Naive thymus-derived CD4-positive, alpha-beta T cell (primary cell): ENCODE measurements around the gene ACTL10. TPM values are rescaled to one million over a fixed set of nuclear protein-coding genes. Genes with fewer than 3 reads are reported as not detected.

Experiments used
- ATAC-seq: fragments of 150-1000 bp; cut with Tn5 transposase; 2 replicates; pipeline ENCODE4 v1.10.0; 2021; ENCODE audit warnings: mild to moderate bottlenecking, moderate library complexity
- CTCF ChIA-PET: fragments of 350-600 bp; sonication (Branson Sonifier 250); formaldehyde crosslinking; loops from one replicate; lab custom pipeline; 2021; ENCODE audit warnings: antibody characterized with exemption; lab: Charles Lee
- POLR2A ChIA-PET: fragments of 350-600 bp; sonication (Branson Sonifier 250); formaldehyde crosslinking; loops from one replicate; lab custom pipeline; 2021; ENCODE audit warnings: antibody characterized with exemption, inconsistent platforms; lab: Charles Lee
- DNase-seq, 9 donors: peaks; one replicate each; pipeline versions ENCODE4 v3.0.0 to v3.0.0-alpha.2; 2020 to 2022; ENCODE audit warnings: mixed read lengths in 1 of 9
- H3K27ac ChIP-seq: one replicate; pipeline ENCODE4 v1.7.0; 2013; ENCODE audit warnings: mild to moderate bottlenecking, low read depth, low read length, moderate library complexity
- H3K27me3 ChIP-seq, 2 donors: one replicate each; pipeline ENCODE4 v1.7.0; 2013; ENCODE audit warnings: low read length in 2 of 2, mild to moderate bottlenecking in 2 of 2, moderate library complexity in 2 of 2; ENCODE audit not compliant: control insufficient read depth in 2 of 2, insufficient read depth in 2 of 2
- H3K36me3 ChIP-seq, 3 experiments: 1 replicate in 2 of 3; 2 replicates in 1 of 3; pipeline ENCODE4 v1.7.0; 2013; ENCODE audit warnings: low read length in 3 of 3, mild to moderate bottlenecking in 3 of 3, moderate library complexity in 1 of 3; ENCODE audit not compliant: insufficient read depth in 3 of 3, control insufficient read depth in 2 of 3
- H3K4me1 ChIP-seq, 2 donors: one replicate each; pipeline ENCODE4 v1.7.0; 2013; ENCODE audit warnings: low read length in 2 of 2, mild to moderate bottlenecking in 2 of 2, moderate library complexity in 1 of 2; ENCODE audit not compliant: control insufficient read depth in 2 of 2, insufficient read depth in 2 of 2
- H3K4me3 ChIP-seq: 2 replicates; pipeline ENCODE4 v1.7.0; 2013; ENCODE audit warnings: mild to moderate bottlenecking, low read length
- H3K9me3 ChIP-seq, 3 experiments: 1 replicate in 2 of 3; 2 replicates in 1 of 3; pipeline ENCODE4 v1.7.0; 2013; ENCODE audit warnings: low read length in 3 of 3; ENCODE audit not compliant: control insufficient read depth in 2 of 3
- H3K27ac Mint-ChIP-seq, 9 donors: one replicate each; pipeline ENCODE4 v1.8.0; 2020 to 2022; ENCODE audit warnings: mixed read lengths in 9 of 9, mild to moderate bottlenecking in 8 of 9, moderate library complexity in 5 of 9, inconsistent platforms in 2 of 9
- H3K27me3 Mint-ChIP-seq, 5 donors: one replicate each; pipeline ENCODE4 v1.8.0; 2021 to 2022; ENCODE audit warnings: mixed read lengths in 5 of 5, mild to moderate bottlenecking in 1 of 5
- H3K36me3 Mint-ChIP-seq, 5 donors: one replicate each; pipeline ENCODE4 v1.8.0; 2020 to 2022; ENCODE audit warnings: mixed read lengths in 5 of 5, mild to moderate bottlenecking in 3 of 5, inconsistent platforms in 1 of 5
- H3K4me1 Mint-ChIP-seq, 7 donors: one replicate each; pipeline ENCODE4 v1.8.0; 2020 to 2022; ENCODE audit warnings: mixed read lengths in 7 of 7, mild to moderate bottlenecking in 3 of 7, inconsistent platforms in 1 of 7
- H3K4me3 Mint-ChIP-seq, 10 donors: one replicate each; pipeline ENCODE4 v1.8.0; 2020 to 2022; ENCODE audit warnings: mild to moderate bottlenecking in 10 of 10, mixed read lengths in 10 of 10, moderate library complexity in 6 of 10, inconsistent platforms in 2 of 10
- H3K9me3 Mint-ChIP-seq, 11 donors: one replicate each; pipeline ENCODE4 v1.8.0; 2020 to 2022; ENCODE audit warnings: mixed read lengths in 11 of 11, mild to moderate bottlenecking in 4 of 11, inconsistent platforms in 1 of 11, moderate library complexity in 1 of 11
- intact Hi-C, 2 donors: fragments of 100-400 bp; cut with micrococcal nuclease; formaldehyde crosslinking; loops; one replicate each; pipeline ENCODE4 v1.15.1; 2023
- polyA plus RNA-seq, 2 donors: library from polyadenylated mRNA; unstranded; fragments of 300-500 nt; fragmentation: Illumina TruSeq; gene quantifications; one replicate each; pipeline ENCODE4 v1.2.3, GENCODE V29; 2021
- total RNA-seq, 6 experiments: library from RNA in 5 of 6; stranded (reverse) in 5 of 6; gene quantifications; 1 replicate in 5 of 6; 2 replicates in 1 of 6; pipeline ENCODE4 v1.2.3 and lab custom pipeline; 2021 to 2026

ACTL10 gene
- total and polyA plus RNA-seq, 7 experiments from 2014 or later, result 0.66 to 4.9 (median 3.2) TPM

- H3K36me3 ChIP-seq, result no peaks in the 10 kb centered on the region
- peak overlapping the region; percentile 80 to 100 (median 86) for H3K4me3 Mint-ChIP-seq
- no peaks in the 10 kb centered on the region for H3K27me3 ChIP-seq
- H3K4me1 ChIP-seq, result peaks cover 19 to 21% of the 10 kb centered on the region in 2 donors
- H3K27ac ChIP-seq, result peak overlapping the region; percentile 80
- ATAC-seq (no peak), DNase-seq (peak in 1 of 9 donors; percentile 8)
- peak overlapping the region; percentile 78 to 97 (median 92) for H3K27ac Mint-ChIP-seq
- ChIA-PET CTCF (interaction anchor here (0.7 to 2.8 kb wide), 5 partner anchors 11 to 71 kb away, joined by 3 to 8 read pairs (median 3); partner anchors contain the start of gene PXMP4), POLR2A (interaction anchor here (0.5 to 7.6 kb wide), 20 partner anchors 8 to 448 kb away, joined by 3 to 75 read pairs (median 4); partner anchors contain the start of genes CBFA2T2, CDK5RAP1, CHMP4B and EIF2S2)
- no peaks in the 10 kb centered on the region for H3K27me3 Mint-ChIP-seq
- H3K9me3 ChIP-seq, result no peaks in the 10 kb centered on the region
- intact Hi-C loops, result loop anchor here (5.0 to 10.0 kb wide), 3 partner anchors 68 to 253 kb away; partner anchors contain the start of genes CHMP4B (in 1 of the 2) and ZNF341 (in 1 of the 2)
- peak overlapping the region; percentile 58 for H3K4me3 ChIP-seq
- H3K4me1 Mint-ChIP-seq, result peaks cover 20 to 46% (median 35%) of the 10 kb centered on the region in 7 donors
- peaks cover 0 to 7% (median 0%) of the 10 kb centered on the region in 5 donors for H3K36me3 Mint-ChIP-seq
- no peaks in the 10 kb centered on the region for H3K9me3 Mint-ChIP-seq
These were observed 2.5 kb upstream of the ACTL10 start for GRCh38 chr20:33664085-33664761.

DNA sequence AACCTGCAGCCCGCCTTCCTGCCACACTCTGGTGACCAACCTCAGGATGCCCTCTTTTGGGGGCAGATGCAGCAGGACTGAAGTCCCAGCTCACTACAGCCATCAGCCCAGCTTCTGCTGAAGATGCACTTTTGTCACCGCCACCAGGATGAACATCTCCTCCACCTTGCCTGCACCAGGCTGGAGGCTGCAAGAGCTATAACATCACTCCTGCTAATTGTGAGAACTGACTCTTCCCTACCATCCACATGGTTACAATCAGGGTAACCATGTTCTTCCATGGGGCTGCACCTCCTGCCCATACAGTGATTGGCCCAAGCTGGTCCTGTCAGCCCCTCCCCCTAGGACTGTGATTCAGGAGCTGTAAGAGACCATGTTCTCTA lies 2.0 kb upstream of the ACTL10 start:
- intact Hi-C loops, result loop anchor here (5.0 to 10.0 kb wide), 6 partner anchors 68 to 448 kb away; partner anchors contain the start of genes CHMP4B (in 1 of the 2), EIF2S2 (in 1 of the 2), RALY (in 1 of the 2) and ZNF341 (in 1 of the 2)
- ChIA-PET CTCF (interaction anchor here (0.7 to 2.8 kb wide), 4 partner anchors 11 to 70 kb away, joined by 3 to 8 read pairs (median 4); partner anchors contain the start of gene PXMP4), POLR2A (interaction anchor here (0.7 to 7.6 kb wide), 14 partner anchors 8 to 447 kb away, joined by 3 to 75 read pairs (median 9); partner anchors contain the start of genes CBFA2T2, CDK5RAP1, EIF2S2 and NECAB3)
- ATAC-seq (no peak), DNase-seq (peak in 1 of 9 donors; percentile 9)
- no peaks in the 10 kb centered on the region for H3K27me3 ChIP-seq
- no peaks in the 10 kb centered on the region for H3K36me3 ChIP-seq
- Mint-ChIP-seq H3K36me3 (peaks cover 0 to 7% (median 0%) of the 10 kb centered on the region in 5 donors), H3K4me1 (peaks cover 20 to 48% (median 35%) of the 10 kb centered on the region in 7 donors), H3K4me3 (peak overlapping the region; percentile 68 to 100 (median 86)), H3K27me3 (no peaks in the 10 kb centered on the region), H3K27ac (peak overlapping the region; percentile 78 to 97 (median 92)), H3K9me3 (no peaks in the 10 kb centered on the region)
- no peaks in the 10 kb centered on the region for H3K9me3 ChIP-seq
- no peak overlapping the region for H3K4me3 ChIP-seq
- peaks cover 19 to 21% of the 10 kb centered on the region in 2 donors for H3K4me1 ChIP-seq
- H3K27ac ChIP-seq, result peak overlapping the region; percentile 80

GRCh38 chr20:33667245-33667675 lies 517 bp downstream of the ACTL10 start:
- intact Hi-C loops, result loop anchor here (1.0 to 10.0 kb wide), 6 partner anchors 148 to 445 kb away; partner anchors contain the start of genes CHMP4B (in 1 of the 2), EIF2S2 (in 1 of the 2) and RALY (in 1 of the 2)
- Mint-ChIP-seq H3K9me3 (no peaks in the 10 kb centered on the region), H3K27me3 (no peaks in the 10 kb centered on the region), H3K27ac (peak overlapping the region in 5 of 9 donors; percentile 19 to 78 (median 28)), H3K36me3 (peaks cover 0 to 15% (median 0%) of the 10 kb centered on the region in 5 donors), H3K4me1 (peaks cover 20 to 54% (median 39%) of the 10 kb centered on the region in 7 donors), H3K4me3 (peak overlapping the region; percentile 65 to 99 (median 82))
- Histone ChIP-seq H3K4me3 (peak overlapping the region; percentile 79), H3K4me1 (peaks cover 18 to 21% of the 10 kb centered on the region in 2 donors), H3K9me3 (no peaks in the 10 kb centered on the region), H3K27me3 (no peaks in the 10 kb centered on the region), H3K27ac (peak overlapping the region; percentile 60), H3K36me3 (no peaks in the 10 kb centered on the region)
- ATAC-seq, result peak; percentile 24
- ChIA-PET POLR2A (interaction anchor here (0.6 to 7.6 kb wide), 14 partner anchors 13 to 266 kb away, joined by 3 to 75 read pairs (median 7); partner anchors contain the start of genes CBFA2T2, CDK5RAP1, E2F1 and PXMP4), CTCF (interaction anchor here (0.6 to 4.4 kb wide), 9 partner anchors 9 to 395 kb away, joined by 3 to 33 read pairs (median 7); no protein-coding TSS in a partner anchor)
- peak in 3 of 9 donors; percentile 31 to 61 (median 36) for DNase-seq

DNA sequence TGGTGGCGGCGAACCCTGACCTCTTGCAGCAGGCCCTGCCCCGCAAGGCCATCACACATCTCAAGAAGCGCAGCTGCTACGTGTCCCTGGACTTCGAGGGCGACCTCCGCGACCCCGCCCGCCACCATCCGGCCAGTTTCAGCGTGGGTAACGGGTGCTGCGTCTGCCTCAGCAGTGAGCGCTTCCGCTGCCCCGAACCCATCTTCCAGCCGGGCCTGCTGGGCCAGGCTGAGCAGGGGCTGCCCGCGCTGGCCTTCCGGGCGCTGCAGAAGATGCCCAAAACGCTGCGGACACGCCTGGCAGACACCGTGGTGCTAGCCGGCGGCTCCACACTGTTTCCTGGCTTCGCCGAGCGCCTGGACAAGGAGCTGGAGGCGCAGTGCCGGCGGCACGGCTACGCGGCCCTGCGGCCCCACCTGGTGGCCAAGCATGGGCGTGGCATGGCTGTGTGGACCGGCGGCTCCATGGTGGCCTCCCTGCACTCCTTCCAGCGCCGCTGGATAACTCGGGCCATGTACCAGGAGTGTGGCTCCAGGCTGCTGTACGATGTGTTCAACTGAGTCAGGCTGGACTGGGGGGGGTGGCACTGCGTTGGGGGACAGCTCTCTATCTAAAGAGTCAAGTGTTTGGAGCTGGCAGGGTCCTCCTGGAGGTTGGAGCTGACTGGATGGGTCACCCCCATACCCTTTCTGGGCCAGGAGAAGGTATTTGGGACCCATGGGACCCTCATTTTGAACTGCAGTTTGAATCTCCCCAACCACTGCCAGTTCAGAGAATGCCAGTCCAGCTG lies 1.1 kb downstream of the ACTL10 start:
- peak; percentile 54 to 84 (median 76) for DNase-seq
- intact Hi-C loops, result loop anchor here (1.0 to 10.0 kb wide), 7 partner anchors 15 to 444 kb away; partner anchors contain the start of genes CHMP4B (in 1 of the 2), EIF2S2 (in 1 of the 2) and RALY (in 1 of the 2)
- Histone ChIP-seq H3K9me3 (no peaks in the 10 kb centered on the region), H3K27ac (peak overlapping the region; percentile 60), H3K27me3 (no peaks in the 10 kb centered on the region), H3K36me3 (no peaks in the 10 kb centered on the region), H3K4me1 (peaks cover 12 to 17% of the 10 kb centered on the region in 2 donors), H3K4me3 (peak overlapping the region; percentile 79)
- Mint-ChIP-seq H3K4me1 (peaks cover 18 to 54% (median 40%) of the 10 kb centered on the region in 7 donors), H3K9me3 (no peaks in the 10 kb centered on the region), H3K27me3 (no peaks in the 10 kb centered on the region), H3K4me3 (peak overlapping the region; percentile 65 to 99 (median 82)), H3K27ac (peak overlapping the region in 8 of 9 donors; percentile 19 to 78 (median 51)), H3K36me3 (peaks cover 0 to 15% (median 0%) of the 10 kb centered on the region in 5 donors)
- peak; percentile 73 for ATAC-seq
- ChIA-PET CTCF (interaction anchor here (0.6 to 4.4 kb wide), 17 partner anchors 8 to 678 kb away, joined by 3 to 33 read pairs (median 5); partner anchors contain the start of gene PXMP4), POLR2A (interaction anchor here (0.6 to 7.6 kb wide), 16 partner anchors 12 to 444 kb away, joined by 3 to 75 read pairs (median 4); partner anchors contain the start of genes CBFA2T2, CDK5RAP1, E2F1 and EIF2S2)

GRCh38 chr20:33668466-33669155 lies 1.9 kb downstream of the ACTL10 start:
- no peaks in the 10 kb centered on the region for H3K9me3 ChIP-seq
- POLR2A ChIA-PET, result interaction anchor here (0.6 to 7.6 kb wide), 11 partner anchors 12 to 443 kb away, joined by 3 to 75 read pairs (median 8); partner anchors contain the start of genes CBFA2T2, CDK5RAP1, EIF2S2 and PXMP4
- Mint-ChIP-seq H3K36me3 (peaks cover 0 to 15% (median 0%) of the 10 kb centered on the region in 5 donors), H3K9me3 (no peaks in the 10 kb centered on the region), H3K27ac (peak overlapping the region in 6 of 9 donors; percentile 29 to 62 (median 44)), H3K4me3 (peak overlapping the region; percentile 43 to 99 (median 79)), H3K27me3 (no peaks in the 10 kb centered on the region), H3K4me1 (peaks cover 24 to 58% (median 43%) of the 10 kb centered on the region in 7 donors)
- intact Hi-C loops, result loop anchor here (1.0 to 10.0 kb wide), 6 partner anchors 15 to 444 kb away; partner anchors contain the start of genes CHMP4B (in 1 of the 2), EIF2S2 (in 1 of the 2) and RALY (in 1 of the 2)
- H3K36me3 ChIP-seq, result no peaks in the 10 kb centered on the region
- H3K27ac ChIP-seq, result no peak overlapping the region
- no peak for DNase-seq
- H3K27me3 ChIP-seq, result no peaks in the 10 kb centered on the region
- no peak for ATAC-seq
- no peak overlapping the region for H3K4me3 ChIP-seq
- CTCF ChIA-PET, result interaction anchor here (0.6 to 4.4 kb wide), 17 partner anchors 11 to 678 kb away, joined by 3 to 33 read pairs (median 5); partner anchors contain the start of gene PXMP4
- peaks cover 16 to 17% of the 10 kb centered on the region in 2 donors for H3K4me1 ChIP-seq
